NCI-H2196 (cell line): Measurements from ENCODE around the gene MGA.

Source experiments
- DNase-seq: peaks from one replicate; lab custom pipeline; 2025; ENCODE audit not compliant: unreplicated experiment; lab: John Stamatoyannopoulos, UW

The MGA gene

DNA sequence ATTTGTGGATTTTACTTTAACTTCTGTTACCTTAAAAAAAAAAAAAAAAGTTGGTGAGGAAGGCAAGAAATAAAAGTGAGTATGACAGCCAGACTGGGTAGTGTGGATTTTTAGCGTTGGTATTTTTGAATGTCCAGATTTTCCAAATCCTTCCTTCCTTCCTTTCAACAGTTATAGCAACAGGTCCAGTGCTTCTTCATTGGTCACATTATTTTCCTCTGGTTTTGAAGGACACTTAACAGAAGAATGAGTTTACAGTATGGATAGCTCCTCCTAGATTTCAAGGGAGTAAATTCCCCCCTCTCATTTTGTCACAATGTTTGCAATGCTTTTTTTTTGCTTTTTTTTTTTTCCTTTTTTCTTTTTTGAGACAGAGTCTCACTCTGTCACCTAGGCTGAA is 120.5 kb downstream of the MGA start:
- no peak for DNase-seq

GRCh38 chr15:41782371-41783282 is 122.4 kb downstream of the MGA start:
- DNase-seq, result no peak

DNA sequence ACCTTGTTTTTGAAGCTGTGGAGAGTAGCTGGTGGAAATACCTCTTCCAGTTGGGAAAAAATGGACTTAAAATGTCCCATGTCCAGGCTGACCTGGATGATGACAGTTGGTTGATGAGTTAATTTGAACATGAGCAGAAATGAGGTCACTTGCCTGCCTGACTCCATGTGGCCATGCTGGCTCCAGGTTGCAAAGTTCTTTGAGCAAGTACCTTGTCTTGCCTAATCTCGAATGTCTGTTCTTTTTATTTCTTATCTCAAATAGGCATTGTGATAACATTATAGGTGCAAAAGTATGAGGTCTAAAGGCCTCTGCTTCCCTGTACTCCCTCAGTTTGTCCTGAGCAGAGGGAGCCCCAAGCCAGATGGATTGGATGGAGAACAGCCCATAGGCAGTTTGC is 123.1 kb downstream of the MGA start:
- DNase-seq, result no peak

- no peak for DNase-seq
Observed at GRCh38 chr15:41788262-41788661, 128.1 kb downstream of the MGA start.

GRCh38 chr15:41789236-41789635 is 129.0 kb downstream of the MGA start:
- DNase-seq, result no peak

- no peak for DNase-seq
Observed at GRCh38 chr15:41789662-41790061, 129.5 kb downstream of the MGA start.

GRCh38 chr15:41790169-41790568 is 130.0 kb downstream of the MGA start:
- DNase-seq, result no peak

DNA sequence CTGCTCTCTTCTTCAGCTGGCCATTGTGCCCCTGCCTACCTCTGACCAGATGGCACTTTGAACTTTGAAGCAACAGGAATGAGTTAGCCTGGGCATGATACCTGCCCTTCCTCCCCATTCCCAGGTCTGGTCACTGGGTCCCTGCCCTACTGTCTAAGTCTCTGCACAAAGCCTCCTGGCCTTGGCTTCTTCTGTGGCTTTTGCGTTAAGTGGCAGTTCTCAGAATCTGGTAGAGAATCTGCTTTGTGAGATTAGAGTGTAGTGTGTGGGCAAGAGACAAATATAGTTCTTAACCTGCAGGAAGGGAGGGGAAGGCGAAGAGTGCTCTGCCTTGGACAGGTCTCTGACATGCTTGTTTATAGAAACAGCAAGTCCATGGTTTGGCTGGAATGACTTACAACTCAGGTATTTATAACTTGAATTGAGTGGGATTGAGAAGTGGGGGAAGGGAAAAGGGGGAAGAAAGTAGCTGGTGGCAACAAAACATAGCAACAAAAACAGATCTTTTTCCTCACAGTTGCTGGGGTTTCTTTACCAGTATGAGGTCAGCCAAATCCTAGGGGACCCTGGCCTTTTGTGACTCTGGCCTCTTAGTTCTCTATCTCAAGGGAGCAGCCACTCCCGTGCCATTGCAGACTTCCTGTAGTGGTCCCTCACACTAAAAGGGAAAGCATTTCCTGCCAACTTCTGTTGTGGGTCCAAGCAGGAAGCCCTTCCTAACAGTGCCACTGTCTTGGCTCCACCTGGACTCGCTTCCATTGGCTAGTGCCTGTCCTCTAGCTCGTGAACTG is 130.7 kb downstream of the MGA start:
- DNase-seq, result no peak

GRCh38 chr15:41791547-41791937 is 131.3 kb downstream of the MGA start:
- no peak for DNase-seq

DNA sequence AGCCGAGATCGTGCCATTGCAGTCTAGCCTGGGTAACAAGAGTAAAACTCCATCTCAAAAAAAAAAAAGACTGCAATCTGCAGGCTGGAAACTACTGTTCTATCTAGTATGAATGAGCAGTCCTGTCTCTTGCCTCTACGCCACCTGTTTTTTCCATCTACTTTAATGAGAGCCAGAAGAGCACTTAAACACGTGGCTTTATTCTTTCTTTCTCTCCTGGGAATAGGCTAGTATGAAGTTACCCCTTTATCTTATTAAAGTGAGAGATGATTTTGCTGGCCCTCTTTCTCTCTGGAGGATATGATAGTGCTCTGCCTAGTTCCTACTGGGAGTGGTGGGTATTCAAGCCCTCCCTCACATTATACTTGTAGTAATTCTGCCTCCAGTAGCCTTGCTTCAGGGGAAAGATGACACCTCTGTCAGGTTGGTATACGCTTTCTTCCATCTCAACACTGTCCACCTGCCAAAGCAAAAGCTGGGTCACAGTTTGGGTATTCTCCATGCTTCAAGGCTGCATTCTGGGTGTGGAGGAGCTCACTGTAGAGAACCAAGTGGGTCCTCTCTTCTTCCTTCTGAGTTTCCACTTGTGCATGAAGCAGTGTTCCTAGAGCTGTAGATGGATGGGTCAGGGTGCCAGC is 131.9 kb downstream of the MGA start:
- no peak for DNase-seq

- no peak for DNase-seq
Observed at GRCh38 chr15:41794081-41794480, 133.9 kb downstream of the MGA start.

DNA sequence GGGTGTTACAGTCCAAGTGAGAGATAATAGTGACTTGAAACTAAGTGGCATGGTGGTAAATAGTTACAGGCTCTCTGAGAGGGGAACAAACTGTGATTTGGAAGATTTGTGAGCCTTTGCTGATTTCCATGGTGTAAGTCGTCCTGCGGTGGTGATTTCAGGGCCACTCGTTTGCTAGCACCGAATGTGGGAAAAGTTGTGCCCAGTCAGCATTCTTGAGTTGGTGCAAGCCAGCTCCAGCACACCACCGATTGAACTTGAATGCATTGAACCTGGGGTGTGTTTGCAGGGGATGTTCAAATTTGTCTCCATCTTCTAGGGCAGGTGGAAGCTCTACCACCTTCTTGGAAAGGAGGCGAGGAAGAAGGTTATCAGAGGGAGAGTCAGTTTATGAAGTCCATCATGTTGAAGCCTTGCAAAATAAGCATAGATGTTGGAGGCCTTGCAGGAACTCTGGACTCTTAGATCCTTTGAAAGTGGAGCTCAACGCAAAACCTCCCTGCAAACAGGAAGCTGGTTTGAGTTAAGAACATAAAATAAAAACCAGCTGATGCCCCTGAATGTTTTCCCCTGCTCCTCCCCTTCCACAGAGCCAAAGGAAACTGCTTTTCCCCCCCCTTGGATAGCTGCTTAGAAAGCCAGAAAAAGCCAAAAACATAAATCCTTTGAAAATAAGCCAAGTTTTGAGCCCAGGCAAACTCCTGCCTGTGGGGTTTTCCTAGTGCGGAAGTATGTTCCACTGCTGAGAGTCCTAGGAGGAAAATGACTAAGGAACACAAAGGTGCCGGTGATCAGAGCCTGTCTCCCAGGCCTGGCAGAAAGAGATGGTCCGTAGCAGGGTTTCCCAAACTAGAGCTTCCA is 136.0 kb downstream of the MGA start:
- DNase-seq, result no peak

GRCh38 chr15:41797201-41797944 is 137.2 kb downstream of the MGA start:
- DNase-seq, result no peak

DNA sequence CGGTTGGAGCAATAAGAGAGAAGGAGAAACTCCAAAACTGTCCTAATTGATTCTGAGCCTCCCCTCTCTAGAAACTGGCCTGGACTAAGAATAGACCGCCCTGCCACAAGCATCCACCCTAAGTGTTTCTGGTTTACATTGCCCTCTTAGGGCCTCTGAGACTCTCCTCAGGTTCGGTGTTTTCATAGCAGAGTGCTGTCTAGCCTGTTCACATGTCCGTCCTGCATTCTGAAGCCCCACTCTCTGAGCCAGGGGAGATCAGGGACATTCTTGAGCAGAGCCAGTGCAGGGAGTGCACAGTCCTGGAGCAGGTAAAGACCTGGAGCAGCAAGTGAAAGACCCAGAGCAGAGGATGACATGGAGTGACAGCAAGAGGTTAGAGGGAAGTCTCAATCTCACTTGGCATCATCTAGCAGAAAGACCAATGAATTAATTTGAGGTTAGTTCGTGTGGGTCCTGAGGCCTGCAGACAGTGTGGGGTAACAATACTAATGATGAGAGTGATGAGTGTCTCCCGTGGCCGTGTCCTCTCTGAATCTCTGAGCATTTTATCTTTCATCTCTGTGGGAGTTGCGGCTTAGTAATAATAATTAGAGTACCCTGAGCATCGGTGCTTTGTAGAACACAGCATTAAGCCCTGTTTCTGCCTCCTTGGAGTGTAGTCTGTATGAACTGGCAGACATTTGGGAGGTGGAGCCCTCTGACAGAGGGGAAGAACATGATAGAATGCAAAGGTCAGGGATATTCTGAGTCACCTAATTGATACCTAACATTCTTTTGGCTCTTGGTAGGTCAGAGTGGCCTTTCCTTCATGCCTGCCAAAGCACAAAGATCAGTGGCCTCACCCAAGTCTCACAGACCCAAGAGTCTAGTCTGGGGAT is 138.6 kb downstream of the MGA start:
- DNase-seq, result no peak

- no peak for DNase-seq
Observed at GRCh38 chr15:41799488-41799805, 139.2 kb downstream of the MGA start.

- no peak for DNase-seq
Observed at GRCh38 chr15:41801185-41801584, 141.0 kb downstream of the MGA start.

DNA sequence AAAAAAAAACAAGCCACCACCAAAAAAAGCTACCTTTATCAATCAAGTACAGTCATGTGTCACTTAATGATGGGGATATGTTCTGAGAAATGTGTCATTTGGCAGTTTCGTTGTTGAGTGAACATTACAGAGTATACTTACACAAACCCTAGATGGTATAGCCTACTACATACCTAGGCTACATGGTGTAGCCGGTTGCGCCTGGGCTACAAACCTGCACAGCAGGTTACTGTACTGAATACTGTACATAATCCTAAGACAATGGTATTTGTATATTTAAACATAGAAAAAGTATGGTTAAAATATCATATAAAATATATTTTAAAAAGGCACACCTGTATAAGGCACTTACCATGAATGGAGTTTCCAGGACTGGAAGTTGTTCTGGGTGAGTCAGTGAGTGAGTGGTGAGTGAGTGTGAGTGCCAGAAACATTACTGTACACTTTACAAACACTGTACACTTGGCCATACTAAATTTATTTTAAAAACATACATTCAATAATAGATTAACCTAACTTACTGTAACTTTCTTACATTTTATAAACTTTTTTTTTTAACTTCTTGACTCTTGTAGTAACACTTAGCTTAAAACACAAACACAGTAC is 141.7 kb downstream of the MGA start:
- no peak for DNase-seq

- DNase-seq, result no peak
Observed at GRCh38 chr15:41804361-41804760, 144.2 kb downstream of the MGA start.
